ENCODE results near the gene DLX4. TPM values are rescaled to one million over a fixed set of nuclear protein-coding genes. Genes with fewer than 3 reads are reported as not detected.

Gene DLX4
- total RNA-seq, 6 experiments from 2014 or later, result not detected

- no peaks in the 10 kb centered on the region for H3K9me3 ChIP-seq
- H3K4me1 ChIP-seq, result no peaks in the 10 kb centered on the region
- H3K36me3 ChIP-seq, result no peaks in the 10 kb centered on the region
- TF ChIP-seq POLR2A (IDR thresholded peaks at IDR 0.05) (no peak), CTCF (IDR thresholded peaks at IDR 0.05) (no peak)
- no peak overlapping the region for H3K4me3 ChIP-seq
- intact Hi-C loops (cut with DNase I), result no loop called here
- H3K27ac ChIP-seq, result no peak overlapping the region
- WGBS (ENCODE audit: insufficient coverage, low coverage, low lambda C conversion rate, missing lambda C conversion rate), result 66% methylated on average over 3 of the region's 3 CpGs
- no peaks in the 10 kb centered on the region for H3K27me3 ChIP-seq
- no peak for DNase-seq
- ATAC-seq, result no peak
Measured at GRCh38 chr17:49957350-49957749, 11.6 kb upstream of the DLX4 start.

- H3K27ac ChIP-seq, result no peak overlapping the region
- ATAC-seq (no peak), DNase-seq (no peak)
- no peaks in the 10 kb centered on the region for H3K4me1 ChIP-seq
- WGBS (ENCODE audit: insufficient coverage, low coverage, low lambda C conversion rate, missing lambda C conversion rate), result 89% methylated on average over 3 of the region's 4 CpGs
- no peak overlapping the region for H3K4me3 ChIP-seq
- H3K27me3 ChIP-seq, result peaks cover 0 to 8% of the 10 kb centered on the region in 2 donors
- H3K9me3 ChIP-seq, result no peaks in the 10 kb centered on the region
- no peaks in the 10 kb centered on the region for H3K36me3 ChIP-seq
- TF ChIP-seq CTCF (IDR thresholded peaks at IDR 0.05), result no peak
- no peak for TF ChIP-seq POLR2A (IDR thresholded peaks at IDR 0.05)
- intact Hi-C loops (cut with DNase I), result no loop called here
Measured at GRCh38 chr17:49958723-49959122, 10.3 kb upstream of the DLX4 start.

- Histone ChIP-seq H3K27me3 (peaks cover 4 to 14% of the 10 kb centered on the region in 2 donors), H3K4me1 (no peaks in the 10 kb centered on the region), H3K4me3 (no peak overlapping the region), H3K9me3 (no peaks in the 10 kb centered on the region), H3K27ac (no peak overlapping the region), H3K36me3 (no peaks in the 10 kb centered on the region)
- 54% methylated on average over 8 of the region's 8 CpGs for WGBS (ENCODE audit: insufficient coverage, low coverage, low lambda C conversion rate, missing lambda C conversion rate)
- no peak for DNase-seq
- TF ChIP-seq CTCF (IDR thresholded peaks at IDR 0.05) (no peak), POLR2A (IDR thresholded peaks at IDR 0.05) (no peak)
- no peak for ATAC-seq
- intact Hi-C loops (cut with DNase I), result no loop called here
Measured at GRCh38 chr17:49959183-49959935, 9.6 kb upstream of the DLX4 start.

GRCh38 chr17:49962599-49963308, 6.2 kb upstream of the DLX4 start:
- WGBS (ENCODE audit: insufficient coverage, low coverage, low lambda C conversion rate, missing lambda C conversion rate), result 7% methylated on average over 10 of the region's 11 CpGs
- Histone ChIP-seq H3K4me3 (no peak overlapping the region), H3K27me3 (peaks cover 4 to 24% of the 10 kb centered on the region in 2 donors), H3K4me1 (no peaks in the 10 kb centered on the region), H3K36me3 (no peaks in the 10 kb centered on the region), H3K27ac (no peak overlapping the region), H3K9me3 (no peaks in the 10 kb centered on the region)
- DNase-seq, result no peak
- intact Hi-C loops (cut with DNase I), result no loop called here
- ATAC-seq, result no peak
- no peak for TF ChIP-seq CTCF (IDR thresholded peaks at IDR 0.05)
- no peak for TF ChIP-seq POLR2A (IDR thresholded peaks at IDR 0.05)
